Neural progenitor cell (in vitro differentiated cells): ENCODE results near the gene GABBR2.

Source experiments
- EZH2 ChIP-seq: fragments of 200-600 bp; sonication (generic); IDR thresholded peaks from 2 replicates; pipeline ENCODE4 v1.6.1; 2017; ENCODE audit warnings: antibody characterized with exemption, mild to moderate bottlenecking, moderate library complexity
- EZH2phosphoT487 ChIP-seq: fragments of 200-600 bp; sonication (generic); IDR thresholded peaks from 2 replicates; pipeline ENCODE4 v1.6.1; 2017; ENCODE audit warnings: antibody characterized with exemption
- TF ChIP-seq, protein P1 (sequence below): fragments of 200-600 bp; sonication (generic); IDR thresholded peaks from 2 replicates; pipeline ENCODE4 v1.5.1; 2017; ENCODE audit warnings: antibody characterized with exemption, mild to moderate bottlenecking

DNA sequence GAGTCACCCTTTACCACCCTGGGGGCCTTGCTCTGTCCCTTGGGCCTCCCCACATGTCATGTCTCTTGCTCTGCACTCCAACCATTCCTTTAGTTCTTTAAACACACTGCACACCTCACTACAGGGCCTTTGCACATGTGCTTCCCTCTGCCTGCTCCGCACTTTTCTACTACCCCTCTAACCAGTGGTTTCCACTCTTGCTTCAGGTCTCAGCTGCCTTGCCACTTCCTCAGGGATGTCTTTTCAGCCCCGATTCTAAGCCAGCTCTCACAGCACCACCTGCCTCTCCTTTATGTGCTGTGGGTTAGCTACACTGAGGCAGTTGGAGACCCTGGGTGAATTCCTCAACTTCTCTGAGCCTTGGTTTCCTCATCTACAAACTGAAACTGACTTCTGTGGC is 34.6 kb upstream of the GABBR2 start:
- TF ChIP-seq, protein P1, sequence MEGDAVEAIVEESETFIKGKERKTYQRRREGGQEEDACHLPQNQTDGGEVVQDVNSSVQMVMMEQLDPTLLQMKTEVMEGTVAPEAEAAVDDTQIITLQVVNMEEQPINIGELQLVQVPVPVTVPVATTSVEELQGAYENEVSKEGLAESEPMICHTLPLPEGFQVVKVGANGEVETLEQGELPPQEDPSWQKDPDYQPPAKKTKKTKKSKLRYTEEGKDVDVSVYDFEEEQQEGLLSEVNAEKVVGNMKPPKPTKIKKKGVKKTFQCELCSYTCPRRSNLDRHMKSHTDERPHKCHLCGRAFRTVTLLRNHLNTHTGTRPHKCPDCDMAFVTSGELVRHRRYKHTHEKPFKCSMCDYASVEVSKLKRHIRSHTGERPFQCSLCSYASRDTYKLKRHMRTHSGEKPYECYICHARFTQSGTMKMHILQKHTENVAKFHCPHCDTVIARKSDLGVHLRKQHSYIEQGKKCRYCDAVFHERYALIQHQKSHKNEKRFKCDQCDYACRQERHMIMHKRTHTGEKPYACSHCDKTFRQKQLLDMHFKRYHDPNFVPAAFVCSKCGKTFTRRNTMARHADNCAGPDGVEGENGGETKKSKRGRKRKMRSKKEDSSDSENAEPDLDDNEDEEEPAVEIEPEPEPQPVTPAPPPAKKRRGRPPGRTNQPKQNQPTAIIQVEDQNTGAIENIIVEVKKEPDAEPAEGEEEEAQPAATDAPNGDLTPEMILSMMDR = no peak
- TF ChIP-seq EZH2 = no peak
- TF ChIP-seq EZH2phosphoT487 = no peak
